ENCODE results near the gene NME8.

NME8 gene

DNA sequence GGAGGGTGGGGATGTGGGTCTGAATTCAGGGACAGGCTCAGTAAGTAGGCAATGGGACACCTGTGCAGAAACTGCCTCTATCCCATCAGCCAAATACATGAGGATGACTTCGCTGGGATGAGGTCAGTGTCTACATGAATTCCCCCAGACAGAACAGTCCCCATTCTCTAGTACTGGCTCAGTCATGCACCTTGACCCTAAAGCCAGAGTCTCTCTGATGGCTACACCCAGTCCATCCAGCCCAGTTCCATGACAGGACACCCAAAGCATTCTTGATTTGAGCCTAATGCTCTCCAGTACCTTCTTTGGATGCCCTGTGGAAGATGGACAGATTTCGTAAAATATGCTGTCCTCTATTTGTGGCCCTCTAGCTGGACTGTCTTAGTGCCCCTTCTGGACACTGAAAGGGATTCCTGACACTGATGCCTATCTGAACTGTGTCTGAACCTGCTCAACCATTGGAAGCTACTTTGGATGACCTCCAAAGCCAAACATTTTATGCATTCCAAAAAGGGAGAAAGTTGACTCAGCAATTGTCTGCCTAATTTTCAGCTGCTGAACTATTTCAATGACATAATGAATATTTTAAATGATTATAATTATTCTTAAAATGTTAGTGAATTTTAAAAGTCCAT, 53.6 kb downstream of the NME8 start:
- DNase-seq = no peak

DNA sequence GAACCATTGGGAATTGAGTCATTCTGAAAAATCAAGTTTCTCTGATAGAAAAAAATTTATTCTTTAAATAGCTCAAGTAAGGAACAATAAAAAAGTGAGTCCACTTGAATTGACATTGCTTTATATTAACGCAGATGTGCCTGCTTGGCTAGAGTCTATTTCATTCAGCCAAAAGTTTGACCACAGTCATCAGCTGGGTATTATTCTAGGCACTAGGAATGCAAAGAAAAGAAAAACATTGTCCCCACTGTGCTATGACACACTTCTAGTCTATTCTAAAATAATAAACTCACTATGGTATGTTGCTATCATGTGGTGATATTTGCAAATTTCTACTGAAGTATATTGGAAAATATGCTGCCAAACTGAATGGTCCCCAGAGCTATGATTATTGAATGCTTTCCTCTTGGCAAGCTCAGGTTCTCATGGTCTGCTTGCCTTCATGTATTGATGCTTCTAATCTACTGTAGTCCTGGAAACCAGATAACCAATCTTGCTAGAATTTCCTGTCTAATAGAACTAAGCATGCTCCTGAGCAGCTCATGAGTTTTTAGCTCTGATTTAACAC, 59.9 kb downstream of the NME8 start:
- no peak for DNase-seq

DNA sequence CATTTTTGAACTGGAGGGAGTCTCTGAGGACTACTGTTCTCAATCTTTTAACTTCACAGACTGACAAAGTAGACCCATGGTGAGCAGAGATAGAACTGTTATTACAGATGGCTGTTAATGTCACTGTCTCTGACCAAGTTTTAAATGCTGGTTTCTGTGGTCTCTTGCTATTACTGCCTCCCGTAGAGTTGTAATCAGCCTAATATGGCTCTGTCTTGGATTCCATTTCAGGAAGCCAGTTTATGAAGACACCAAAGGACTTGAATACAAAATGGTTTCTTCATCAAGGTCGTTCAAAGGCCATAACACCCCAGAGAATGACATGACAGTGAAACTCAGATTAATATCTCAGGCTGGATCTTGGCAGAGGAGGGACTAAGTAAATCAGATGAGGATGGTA, 64.4 kb downstream of the NME8 start:
- no peak for DNase-seq

DNA sequence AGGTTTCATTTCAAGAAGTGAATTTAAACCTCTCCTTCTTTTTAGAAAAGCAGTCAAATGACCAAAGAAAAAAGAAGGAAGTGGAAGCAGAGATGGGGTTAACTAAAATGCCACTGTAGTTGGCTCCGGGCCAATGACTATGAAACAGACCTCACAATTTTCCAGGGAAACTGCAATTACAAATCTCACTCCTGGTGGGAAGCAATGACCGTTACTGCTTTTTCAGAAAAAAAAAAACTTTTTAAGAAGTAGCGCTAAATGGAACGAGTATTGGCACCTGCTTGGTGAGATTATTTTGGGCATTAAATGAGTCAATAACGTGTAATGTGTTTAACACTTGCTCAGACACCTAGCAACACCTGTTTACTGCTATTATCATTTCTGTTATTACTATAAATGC, 67.0 kb downstream of the NME8 start:
- no peak for DNase-seq

DNA sequence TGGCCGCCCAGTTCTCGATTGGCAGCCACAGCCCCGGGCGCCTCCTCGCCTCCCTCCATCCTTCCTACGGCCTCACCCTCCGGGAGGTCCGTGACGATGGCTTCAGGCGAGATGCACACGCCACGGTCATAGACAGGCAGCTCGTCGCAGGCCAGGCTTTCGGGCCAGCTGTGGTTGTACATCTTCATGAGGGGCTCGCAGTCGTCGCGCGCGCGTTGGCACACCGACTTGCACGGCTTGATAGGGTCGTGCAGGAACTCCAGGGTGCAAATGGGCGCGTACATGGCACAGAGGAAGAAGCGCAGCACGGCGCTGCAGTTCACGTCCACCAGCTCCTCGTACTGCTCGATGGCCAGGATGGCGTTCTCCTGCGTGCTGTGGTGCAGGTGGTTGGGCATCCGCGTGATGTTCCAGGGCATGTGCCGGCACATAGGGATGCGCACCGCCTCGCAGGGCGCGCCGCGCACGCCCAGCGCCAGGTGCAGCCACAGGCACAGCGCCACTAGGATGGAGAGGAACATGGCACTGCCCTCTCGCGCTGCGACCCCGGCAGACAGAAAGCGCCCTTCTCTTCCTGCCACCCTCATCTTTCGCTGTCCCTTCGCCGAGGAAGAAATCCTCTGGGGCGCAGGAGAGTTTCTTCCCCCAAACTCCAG, 67.7 kb downstream of the NME8 start:
- no peak for DNase-seq

DNA sequence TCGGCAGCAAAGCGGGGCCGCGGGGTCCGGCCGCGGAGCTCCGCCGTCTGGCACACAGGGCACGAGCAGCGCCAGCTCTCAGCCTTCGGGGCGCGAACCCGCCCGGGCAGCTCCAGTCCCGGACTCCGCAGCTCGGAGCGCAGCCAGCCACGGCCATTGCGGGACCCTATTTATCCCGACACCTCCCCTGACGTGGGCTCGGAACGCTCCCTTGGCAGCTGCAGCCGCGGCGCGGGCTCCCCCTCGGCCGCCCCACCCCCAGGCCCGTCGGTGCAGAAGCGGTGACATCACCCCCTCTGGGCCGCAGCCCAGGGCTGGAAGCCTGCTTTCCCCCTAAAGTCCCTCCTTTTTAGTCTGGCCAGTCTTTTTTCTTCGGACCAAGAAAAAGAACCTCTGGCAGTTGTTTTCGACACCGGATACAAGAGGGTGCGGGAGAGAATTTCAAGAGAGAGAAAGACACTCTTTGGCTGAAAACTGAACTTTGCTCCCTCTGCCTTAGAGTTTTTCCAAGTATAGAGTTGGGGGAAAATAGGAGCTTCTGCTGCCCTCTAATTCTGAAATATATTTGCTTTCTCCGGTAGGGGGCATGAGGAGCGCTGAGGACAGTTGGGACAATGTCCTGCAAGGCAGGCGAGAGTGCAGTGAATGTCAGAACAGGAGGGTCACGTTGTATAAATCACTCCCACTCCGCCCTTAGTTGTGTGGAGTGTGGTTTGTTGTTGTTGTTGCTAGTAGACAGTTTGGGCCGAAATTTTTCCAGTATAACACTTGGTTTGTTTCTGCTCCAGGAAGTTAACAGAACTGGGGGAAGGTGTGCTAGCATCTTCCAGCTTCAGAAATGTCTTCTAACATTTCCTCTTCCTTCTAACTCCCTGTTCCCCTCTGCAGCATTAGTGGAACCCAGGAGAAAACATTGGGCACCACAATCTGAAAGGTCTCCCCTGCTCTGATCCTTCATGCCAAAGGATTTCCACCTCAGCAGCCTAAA, 68.6 kb downstream of the NME8 start, which contains the start of gene SFRP4:
SFRP4 (minus strand) TSS at position 145 of the 988 bp plus-strand sequence. CDS start 280 bp downstream, outside the sequence.
- no peak for DNase-seq

DNA sequence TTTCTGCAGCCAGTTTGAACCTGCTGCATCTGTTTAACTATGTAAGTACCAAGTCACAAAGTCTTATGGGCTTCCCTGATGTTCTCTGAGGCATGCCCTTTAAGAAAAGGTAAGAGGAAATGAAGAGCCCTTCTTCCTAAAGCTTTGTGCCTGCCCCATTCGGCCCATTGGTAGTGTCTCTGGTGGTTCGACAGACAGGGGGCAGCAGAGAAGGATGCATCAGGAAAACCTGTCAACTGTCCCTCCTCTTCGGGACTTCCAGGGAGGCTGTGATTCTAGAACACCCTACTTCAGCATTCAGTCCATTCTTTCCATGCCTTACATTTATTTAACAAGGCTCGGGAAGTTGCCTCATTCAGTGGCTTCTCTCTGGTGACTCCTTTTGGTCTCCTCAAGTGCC, 70.1 kb downstream of the NME8 start:
- DNase-seq = no peak

DNA sequence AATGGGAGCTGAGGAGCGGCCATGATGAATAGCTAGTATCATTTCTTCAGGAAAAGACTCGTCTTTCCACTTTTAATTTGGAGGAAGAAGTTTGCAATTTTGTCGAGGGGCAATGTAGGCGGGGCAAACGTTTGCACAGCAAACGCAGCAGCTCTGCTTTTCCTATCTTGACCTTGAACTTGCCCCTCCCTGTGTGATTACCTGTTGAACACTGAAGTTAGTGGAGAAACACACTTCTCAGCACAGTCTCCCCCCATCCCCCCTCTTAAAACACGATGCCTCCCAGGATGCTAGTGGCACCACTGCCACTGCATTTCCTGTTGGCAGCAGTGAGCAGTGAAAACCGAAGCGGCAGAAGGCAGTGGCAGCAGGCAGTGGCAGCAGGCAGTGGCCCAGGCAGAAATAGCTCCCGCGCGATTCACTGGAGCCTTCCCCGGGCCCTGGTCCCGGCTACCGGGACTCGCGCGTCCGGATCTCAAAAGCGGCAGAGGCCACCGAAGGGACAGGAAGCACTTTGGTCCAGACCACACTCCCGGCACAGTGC, 72.0 kb downstream of the NME8 start, which contains the start of gene EPDR1:
EPDR1 (plus strand) TSS at position 336 of the 544 bp plus-strand sequence. CDS start 300 bp downstream, outside the sequence.
- DNase-seq = no peak

DNA sequence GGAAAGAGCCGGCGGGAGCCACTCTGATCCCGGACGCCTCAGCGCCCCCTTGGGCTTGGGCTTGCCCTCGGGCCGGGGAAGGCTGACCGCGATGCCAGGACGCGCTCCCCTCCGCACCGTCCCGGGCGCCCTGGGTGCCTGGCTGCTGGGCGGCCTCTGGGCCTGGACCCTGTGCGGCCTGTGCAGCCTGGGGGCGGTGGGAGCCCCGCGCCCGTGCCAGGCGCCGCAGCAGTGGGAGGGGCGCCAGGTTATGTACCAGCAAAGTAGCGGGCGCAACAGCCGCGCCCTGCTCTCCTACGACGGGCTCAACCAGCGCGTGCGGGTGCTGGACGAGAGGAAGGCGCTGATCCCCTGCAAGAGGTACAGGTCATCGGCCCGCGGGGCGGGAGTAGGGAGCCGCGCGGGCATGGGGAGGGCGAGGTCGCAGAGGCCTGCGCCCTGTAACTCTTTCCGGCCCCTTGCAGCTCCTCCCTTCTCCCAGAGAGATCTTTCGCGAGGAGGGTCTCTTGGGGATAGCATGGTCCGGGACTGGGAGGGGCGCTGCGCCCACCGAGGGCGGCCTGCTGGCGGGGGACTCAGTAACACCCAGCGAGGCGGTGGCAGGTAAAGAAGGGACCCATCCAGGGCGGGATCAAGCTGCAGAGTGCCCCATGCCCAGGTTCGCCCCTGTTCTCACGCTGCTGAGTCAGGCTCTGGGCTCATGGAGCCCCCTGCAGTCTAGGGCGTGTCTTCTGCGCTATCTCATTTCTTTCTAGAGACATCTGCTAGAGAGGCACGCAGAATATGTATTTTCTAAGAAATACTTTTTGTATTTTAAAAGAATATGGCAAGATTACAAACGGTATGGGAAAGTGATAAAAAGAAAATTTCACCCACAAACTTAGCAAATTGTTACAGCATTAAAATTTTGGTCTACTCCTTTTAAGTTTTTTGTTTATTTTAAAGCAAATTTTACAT, 72.7 kb downstream of the NME8 start:
- no peak for DNase-seq

DNA sequence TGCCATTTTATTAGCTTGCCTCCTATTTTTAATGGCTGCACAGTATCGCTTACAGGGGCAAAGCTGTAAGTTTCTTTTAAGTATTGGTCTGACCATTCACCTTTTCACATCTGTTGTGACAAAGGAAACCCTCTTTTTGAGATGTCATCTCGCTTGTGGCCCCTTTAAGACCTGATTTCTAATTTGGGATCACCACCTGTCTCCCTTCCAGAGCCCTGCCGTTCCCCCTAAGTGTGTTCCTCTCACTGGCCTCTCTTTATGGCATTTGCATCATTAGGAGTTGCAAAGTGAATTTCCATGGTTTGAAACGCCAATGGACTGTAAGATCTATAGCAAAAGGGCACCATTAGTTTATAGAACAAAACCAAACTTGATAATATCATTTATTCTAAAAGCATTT, 73.5 kb downstream of the NME8 start:
- DNase-seq = no peak

DNA sequence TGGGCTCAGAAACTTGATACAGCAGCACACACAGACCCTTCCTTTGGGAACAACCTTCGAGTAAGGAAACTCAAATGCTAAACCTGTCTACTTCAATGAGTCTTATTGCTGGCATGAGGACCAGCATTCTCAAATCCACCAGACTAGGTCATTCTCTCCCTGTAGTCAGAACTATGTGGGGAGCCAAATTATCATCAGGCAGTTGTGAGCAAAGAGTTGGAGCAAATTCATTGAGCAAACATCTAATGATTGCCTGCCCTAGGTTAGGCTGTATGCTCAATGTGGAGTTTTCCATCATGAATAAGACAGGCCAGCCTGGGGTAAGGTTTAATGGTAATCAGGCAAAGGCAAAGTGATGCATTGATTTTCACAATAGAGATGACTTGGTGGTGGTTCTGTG, 75.6 kb downstream of the NME8 start:
- no peak for DNase-seq

DNA sequence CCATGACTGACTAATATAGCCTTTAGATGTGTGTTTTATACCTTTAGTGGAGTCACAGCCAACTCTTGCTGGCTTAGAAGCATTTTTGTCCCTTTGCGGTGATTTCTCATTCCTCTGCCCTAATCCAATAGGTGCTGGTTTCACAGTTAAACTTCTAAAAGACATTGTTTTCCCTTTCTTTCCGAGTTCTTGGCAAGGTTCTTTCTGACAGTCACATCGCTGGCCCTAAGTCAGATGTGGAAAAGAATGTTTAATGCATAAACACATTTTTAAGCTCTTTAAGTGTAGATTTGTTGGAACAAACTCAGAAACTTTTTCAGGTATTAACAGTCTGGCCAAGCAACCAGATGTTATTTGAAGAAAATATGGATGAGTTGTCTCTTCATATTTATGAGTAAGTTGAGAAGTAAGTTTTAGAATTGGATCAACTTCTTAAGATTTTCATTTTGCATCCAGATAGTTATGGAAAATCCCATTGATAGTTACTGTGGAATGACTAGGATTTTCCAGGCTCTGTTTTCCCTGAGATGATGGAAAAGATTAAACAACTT, 76.2 kb downstream of the NME8 start:
- no peak for DNase-seq

DNA sequence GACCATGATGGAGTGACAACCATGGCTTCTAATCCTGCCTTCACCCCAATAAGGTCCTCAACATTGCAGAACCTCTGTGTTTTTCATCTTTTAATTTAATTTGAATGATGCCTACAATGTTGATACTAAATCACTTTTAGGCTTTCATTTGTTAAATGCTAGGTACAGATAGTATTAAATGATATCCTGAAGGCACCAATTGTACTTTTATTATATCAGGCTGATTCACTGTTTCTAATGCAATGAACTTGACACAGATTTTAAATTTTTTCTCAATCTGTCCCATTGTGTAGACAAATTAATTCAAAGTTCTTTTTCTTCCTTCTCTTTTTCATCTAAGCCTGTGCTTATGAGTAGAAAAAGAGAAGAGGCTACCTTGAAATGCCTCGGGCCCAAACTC, 77.2 kb downstream of the NME8 start:
- DNase-seq = no peak

DNA sequence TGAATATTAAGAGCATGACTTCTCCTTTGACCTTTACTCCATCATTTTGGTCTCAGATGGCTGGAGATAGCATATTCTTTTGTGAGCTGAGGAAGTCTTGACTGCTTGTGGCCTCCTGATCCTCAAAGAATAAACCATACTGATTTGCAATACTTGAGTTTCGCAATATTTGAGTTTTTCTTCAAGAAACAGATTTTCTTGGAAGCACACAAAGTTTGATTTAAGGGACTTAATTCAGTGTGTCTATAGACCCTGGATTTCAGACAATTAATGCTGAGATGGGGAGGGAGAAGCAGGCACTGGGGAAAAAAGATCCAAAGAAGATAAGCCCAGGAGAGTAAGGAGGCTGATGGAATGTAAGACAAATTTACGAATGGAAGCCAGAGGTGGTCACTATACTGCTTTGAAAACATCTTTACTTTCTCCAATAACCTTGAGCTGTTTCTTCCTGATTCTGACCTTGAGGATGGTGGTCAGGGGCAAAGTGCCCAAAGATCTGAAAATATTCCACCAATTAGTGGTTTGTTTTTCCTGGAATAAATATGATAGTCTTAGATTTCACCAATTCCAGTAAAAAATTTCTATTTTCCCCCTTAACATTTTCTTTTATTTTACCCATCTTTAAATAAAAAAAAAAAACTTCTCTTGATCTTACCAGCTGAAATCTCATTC, 79.5 kb downstream of the NME8 start:
- no peak for DNase-seq

DNA sequence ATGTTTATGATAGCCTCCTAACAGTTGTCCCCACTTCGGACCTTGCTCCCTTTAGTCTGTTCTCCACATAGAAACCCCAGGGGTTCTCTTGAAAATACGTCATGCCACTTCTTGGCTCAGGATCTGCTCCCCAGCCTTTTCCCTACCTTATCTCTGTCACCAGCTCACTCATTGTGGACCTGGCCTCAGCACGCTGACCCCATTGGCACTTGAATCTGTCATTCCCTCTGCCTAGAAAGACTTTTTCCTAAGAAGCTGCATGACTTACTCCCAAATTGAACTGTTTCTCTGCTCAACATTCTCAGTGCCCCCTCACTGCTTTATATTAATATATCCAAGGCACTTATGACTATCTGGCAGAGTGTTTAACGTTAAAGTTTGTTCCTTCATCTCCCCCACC, 80.5 kb downstream of the NME8 start:
- no peak for DNase-seq

DNA sequence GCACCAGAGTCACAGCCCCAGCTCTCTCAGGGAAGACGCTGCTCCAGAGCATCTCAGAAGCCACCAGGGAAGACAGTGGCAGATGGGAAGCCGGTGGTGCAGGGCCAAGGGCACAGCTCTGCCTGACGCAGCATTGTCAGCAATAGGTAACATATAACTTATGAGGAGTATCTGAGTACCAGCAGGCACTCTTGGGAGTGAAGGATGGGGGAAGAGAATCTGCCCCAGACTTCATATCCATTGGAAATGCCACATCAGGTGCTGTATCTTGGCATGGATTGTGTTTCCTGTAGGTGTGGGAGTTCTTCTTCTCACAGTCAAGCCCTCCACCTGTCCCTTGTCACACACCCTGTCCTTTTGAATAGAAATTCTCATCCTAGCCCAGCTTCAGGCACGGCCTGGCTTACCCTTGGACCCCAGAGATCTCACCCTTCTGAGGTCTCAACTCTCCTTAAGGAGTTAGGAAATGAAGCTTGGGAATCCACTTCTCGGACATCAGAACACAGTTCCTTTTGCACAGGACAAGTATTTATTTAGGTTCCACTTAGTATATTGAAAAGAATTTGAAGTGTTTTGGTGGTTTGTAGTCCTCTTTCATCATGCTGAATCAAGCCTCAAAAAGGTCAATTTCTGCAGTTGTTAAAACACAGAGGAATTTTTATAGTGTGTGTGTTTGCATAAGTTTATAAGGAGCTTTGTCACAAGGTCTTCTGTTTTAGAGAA, 82.0 kb downstream of the NME8 start:
- DNase-seq = no peak

DNA sequence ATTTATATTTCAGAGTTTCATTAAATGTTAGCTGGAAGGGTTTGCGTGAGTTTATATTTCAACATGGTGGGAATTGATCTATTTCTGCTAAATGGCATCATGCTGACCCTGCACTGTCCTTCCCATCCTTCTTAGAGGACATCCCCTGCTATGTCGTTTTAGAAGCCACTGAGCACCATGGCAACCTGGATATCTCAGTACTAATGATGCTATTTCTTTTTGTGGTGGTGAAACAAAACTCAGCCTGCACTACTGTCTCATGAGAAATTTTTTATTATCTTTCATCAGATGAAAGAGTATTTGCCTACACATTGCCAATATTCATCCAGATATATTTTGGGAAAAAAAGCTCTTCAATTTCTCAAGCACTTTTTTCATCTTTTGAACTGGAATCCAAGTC, 84.1 kb downstream of the NME8 start:
- no peak for DNase-seq

DNA sequence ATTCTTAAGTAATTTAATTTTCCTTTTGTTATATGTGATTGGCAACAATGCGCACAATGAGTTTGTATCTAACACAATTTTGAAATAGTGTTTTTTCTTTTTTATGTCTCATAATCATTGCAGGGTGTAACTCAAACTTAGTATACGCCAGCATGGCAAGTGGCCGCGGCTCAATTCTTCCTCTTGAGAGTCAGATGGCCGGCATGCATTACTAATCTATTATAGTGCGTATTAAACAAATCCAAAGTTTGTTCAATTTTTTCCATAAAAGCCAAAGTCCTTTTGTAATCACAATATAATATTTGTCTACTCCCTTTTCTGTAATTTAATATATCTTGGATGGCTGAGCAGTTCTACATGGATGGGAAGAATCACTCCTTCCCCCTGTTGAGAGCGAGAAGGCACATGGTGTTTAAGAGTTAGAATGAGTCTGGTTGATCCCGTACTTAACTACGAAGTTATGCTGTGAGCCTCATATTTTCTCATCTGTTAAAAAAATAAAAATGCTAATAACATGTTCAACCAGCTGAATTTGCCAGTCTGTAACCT, 84.7 kb downstream of the NME8 start:
- no peak for DNase-seq

DNA sequence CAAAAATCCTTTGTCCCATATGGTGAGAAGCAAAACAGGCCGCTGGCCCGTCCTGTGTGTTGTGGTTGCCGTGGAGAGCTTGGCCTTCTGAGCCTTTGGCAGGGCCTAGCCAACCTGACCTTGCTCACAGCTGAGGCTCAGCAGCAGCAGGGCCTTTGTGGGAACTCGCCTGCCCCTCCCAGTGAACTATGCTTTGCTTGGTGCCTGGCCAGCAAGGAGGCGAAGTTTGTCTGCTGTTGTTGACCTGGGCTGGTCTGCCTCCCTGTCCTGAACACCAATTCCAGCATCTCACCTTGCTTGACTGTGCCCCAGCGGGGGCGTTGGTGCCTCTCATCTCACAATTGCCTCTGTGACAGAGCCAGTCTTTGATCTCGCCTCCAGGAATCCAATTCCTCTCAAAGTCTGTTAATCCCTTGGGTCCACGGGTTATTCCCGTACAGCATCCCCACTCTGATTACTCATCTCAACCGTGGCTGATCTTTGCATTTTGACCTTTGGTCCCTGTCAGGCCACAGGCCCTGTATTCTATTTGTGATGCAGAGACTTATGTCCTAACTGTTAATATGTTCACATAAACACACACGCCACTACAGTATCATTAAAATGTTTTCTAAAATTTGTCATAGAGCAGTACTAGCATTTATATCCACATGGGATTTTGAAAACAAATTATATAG, 94.7 kb downstream of the NME8 start:
- no peak for DNase-seq
